PC-9 (cell line): ENCODE results near the gene ZNF516. TPM values are rescaled to one million over a fixed set of nuclear protein-coding genes. Genes with fewer than 3 reads are reported as not detected.

Source experiments
- BruUV-seq: library from RNA; stranded (reverse); fragments of 400-500 nt; replicated peaks from 2 replicates; lab custom pipeline; 2021; lab: Mats Ljungman, UMichigan
- CTCF ChIA-PET: fragments of 300-600 bp; sonication (Branson Sonifier 250); formaldehyde crosslinking; loops from one replicate; lab custom pipeline; 2022; ENCODE audit warnings: antibody characterized with exemption; lab: Charles Lee
- POLR2A ChIA-PET: fragments of 300-600 bp; sonication (Branson Sonifier 250); formaldehyde crosslinking; loops from one replicate; lab custom pipeline; 2022; ENCODE audit warnings: antibody characterized with exemption; ENCODE audit not compliant: unreplicated experiment; lab: Charles Lee
- DNase-seq, 2 experiments: peaks; one replicate each; pipeline versions ENCODE4 v3.0.0 to v3.0.0-alpha.2; 2015 to 2022; ENCODE audit warnings: mixed read lengths in 1 of 2
- H2AFZ ChIP-seq: fragments of 200-600 bp; sonication (generic); 2 replicates; pipeline ENCODE4 v1.8.1; 2017; ENCODE audit warnings: antibody characterized with exemption
- H3F3A ChIP-seq: fragments of 200-600 bp; sonication (generic); 2 replicates; pipeline ENCODE4 v1.8.1; 2017; ENCODE audit warnings: antibody characterized with exemption, mild to moderate bottlenecking, low read depth; ENCODE audit not compliant: insufficient read depth
- H3K27ac ChIP-seq: fragments of 200-600 bp; sonication (generic); 2 replicates; pipeline ENCODE4 v1.6.1; 2016; ENCODE audit warnings: mixed run types
- H3K27me3 ChIP-seq: fragments of 200-600 bp; sonication (generic); 2 replicates; pipeline ENCODE4 v1.6.1; 2016; ENCODE audit warnings: low read depth, mixed run types; ENCODE audit not compliant: insufficient read depth
- H3K36me3 ChIP-seq: fragments of 200-600 bp; sonication (generic); 2 replicates; pipeline ENCODE4 v1.6.1; 2016; ENCODE audit warnings: low read depth, mixed run types
- H3K4me1 ChIP-seq: fragments of 200-600 bp; sonication (generic); replicated peaks from 2 replicates; pipeline ENCODE4 v1.6.1; 2016; ENCODE audit warnings: mixed run types; ENCODE audit not compliant: insufficient read depth
- H3K4me2 ChIP-seq: fragments of 200-600 bp; sonication (generic); 2 replicates; pipeline ENCODE4 v1.6.1; 2017; ENCODE audit warnings: mixed run types
- H3K4me3 ChIP-seq: fragments of 200-600 bp; sonication (generic); 2 replicates; pipeline ENCODE4 v1.6.1; 2016; ENCODE audit warnings: mixed run types
- H3K79me2 ChIP-seq: fragments of 200-600 bp; sonication (generic); 2 replicates; pipeline ENCODE4 v1.6.1; 2017; ENCODE audit warnings: low read depth, mixed run types
- H3K9me2 ChIP-seq: fragments of 200-600 bp; sonication (generic); 2 replicates; pipeline ENCODE4 v1.8.1; 2017; ENCODE audit warnings: mild to moderate bottlenecking; ENCODE audit not compliant: insufficient read depth
- H3K9me3 ChIP-seq: fragments of 200-600 bp; sonication (generic); 2 replicates; pipeline ENCODE4 v1.8.1; 2016; ENCODE audit warnings: low read depth; ENCODE audit not compliant: insufficient read depth
- H4K20me1 ChIP-seq: fragments of 200-600 bp; sonication (generic); 2 replicates; pipeline ENCODE4 v1.8.1; 2017; ENCODE audit not compliant: insufficient read depth
- EZH2 ChIP-seq: fragments of 200-600 bp; sonication (generic); IDR thresholded peaks from 2 replicates; pipeline ENCODE4 v1.8.0; 2017; ENCODE audit warnings: antibody characterized with exemption, low read depth
- intact Hi-C: fragments of 100-400 bp; cut with micrococcal nuclease; formaldehyde crosslinking; loops from one replicate; pipeline ENCODE4 v1.10.0; 2022; ENCODE audit not compliant: unreplicated experiment
- total RNA-seq: library from RNA; stranded (reverse); gene quantifications from 2 replicates; pipeline ENCODE4 v1.2.3, GENCODE V29; 2021
- TF ChIP-seq, protein P1 (sequence below): fragments of 200-600 bp; sonication (generic); conservative IDR thresholded peaks from 2 replicates; pipeline ENCODE4 v1.6.1; 2017; ENCODE audit warnings: mixed run types, antibody characterized with exemption, mild to moderate bottlenecking, moderate library complexity

ZNF516 gene
- total RNA-seq, 1 experiment from 2014 or later, result 32.7 TPM

DNA sequence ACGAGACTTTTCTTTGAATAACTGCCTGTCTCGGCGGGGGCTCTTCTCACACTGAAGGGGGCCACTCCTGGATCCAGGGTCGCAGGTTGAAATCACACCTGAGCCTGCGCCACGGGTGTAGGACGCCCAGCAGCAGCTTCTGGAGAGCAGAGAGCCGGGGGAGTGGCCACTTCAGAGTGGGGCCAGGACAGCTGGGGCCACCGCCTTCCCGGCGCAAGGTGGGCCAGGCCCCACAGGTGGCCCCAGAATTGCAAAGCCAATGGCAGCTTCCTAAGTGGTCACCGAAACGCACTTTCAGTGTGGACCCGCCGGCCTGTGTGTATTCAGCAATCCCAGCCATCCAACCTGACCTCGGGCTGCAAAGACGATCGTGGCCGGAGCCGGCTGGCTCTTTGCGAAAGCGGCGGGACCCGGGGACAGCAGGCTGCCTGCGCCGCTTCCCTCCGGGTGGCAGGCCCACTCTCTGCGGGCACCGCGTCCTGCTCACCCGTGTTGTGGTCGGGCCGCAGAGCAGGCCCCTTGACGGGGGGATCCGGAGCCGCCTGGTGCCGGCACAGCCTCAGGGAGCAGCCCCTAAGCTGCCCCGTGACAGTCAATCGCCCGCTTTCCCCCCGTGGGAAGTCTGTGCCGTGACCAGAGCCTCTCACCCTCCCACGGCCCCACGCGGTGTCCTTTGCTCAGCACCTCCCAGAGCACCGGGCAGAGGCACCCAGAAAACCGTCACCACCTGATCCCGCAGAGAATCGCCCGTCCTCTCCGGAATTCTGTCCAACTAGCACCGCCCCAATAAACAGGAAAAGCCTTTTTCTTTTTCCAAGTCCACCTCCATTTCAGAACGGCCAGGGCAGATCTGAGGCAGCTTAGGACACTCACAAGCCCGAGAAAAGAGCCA, 144.7 kb downstream of the ZNF516 start:
- CTCF ChIA-PET, result no interaction called here

DNA sequence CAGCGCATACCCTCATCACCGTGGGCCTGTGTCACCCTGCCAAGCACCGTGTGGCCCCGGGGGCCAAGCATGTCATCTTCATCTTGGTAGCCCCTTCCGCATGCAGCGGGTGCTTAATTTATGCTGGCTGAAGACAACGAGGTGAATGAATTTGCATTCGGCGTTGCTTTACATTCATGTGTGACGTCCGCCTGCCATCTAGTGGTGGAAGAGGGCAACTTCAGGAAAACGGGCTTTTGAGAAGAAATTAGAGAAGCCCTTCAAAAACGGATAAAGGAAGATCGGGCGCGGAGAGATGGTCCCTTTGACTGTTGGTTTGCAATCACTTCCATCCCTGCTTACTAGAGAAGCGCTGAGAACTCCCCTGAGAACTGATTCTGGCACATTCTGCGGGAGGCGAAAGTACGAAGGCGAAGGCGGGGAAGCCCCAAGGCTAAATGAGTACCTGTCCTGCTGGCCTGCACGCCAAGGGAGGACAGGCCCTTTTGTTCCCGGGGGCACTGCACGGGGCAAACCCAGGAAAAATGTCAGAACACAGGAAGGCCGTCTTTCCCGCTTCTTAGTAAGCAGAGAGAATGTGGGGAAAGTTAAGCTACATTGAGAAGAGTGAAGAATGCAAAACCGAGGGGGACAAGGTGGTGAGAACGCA, 145.9 kb downstream of the ZNF516 start:
- no peak overlapping the region for H3K27ac ChIP-seq
- no peaks in the 10 kb centered on the region for H3F3A ChIP-seq
- no peaks in the 10 kb centered on the region for H3K9me2 ChIP-seq
- DNase-seq, result peak; percentile 44 to 54
- no peaks in the 10 kb centered on the region for H3K27me3 ChIP-seq
- peak overlapping the region; percentile 37; the same call in 1 of the 2 replicates for H3K4me3 ChIP-seq
- POLR2A ChIA-PET, result no interaction called here
- no peaks in the 10 kb centered on the region for H3K9me3 ChIP-seq
- TF ChIP-seq EZH2, result no peak
- TF ChIP-seq, protein P1, sequence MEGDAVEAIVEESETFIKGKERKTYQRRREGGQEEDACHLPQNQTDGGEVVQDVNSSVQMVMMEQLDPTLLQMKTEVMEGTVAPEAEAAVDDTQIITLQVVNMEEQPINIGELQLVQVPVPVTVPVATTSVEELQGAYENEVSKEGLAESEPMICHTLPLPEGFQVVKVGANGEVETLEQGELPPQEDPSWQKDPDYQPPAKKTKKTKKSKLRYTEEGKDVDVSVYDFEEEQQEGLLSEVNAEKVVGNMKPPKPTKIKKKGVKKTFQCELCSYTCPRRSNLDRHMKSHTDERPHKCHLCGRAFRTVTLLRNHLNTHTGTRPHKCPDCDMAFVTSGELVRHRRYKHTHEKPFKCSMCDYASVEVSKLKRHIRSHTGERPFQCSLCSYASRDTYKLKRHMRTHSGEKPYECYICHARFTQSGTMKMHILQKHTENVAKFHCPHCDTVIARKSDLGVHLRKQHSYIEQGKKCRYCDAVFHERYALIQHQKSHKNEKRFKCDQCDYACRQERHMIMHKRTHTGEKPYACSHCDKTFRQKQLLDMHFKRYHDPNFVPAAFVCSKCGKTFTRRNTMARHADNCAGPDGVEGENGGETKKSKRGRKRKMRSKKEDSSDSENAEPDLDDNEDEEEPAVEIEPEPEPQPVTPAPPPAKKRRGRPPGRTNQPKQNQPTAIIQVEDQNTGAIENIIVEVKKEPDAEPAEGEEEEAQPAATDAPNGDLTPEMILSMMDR, result peak; percentile 97
- no peaks in the 10 kb centered on the region for H3K36me3 ChIP-seq
- BruUV-seq, result no TSS peak
- CTCF ChIA-PET, result no interaction called here
- H3K4me1 ChIP-seq, result no peaks in the 10 kb centered on the region
- H3K4me2 ChIP-seq, result peak overlapping the region; percentile 76
- no peaks in the 10 kb centered on the region for H4K20me1 ChIP-seq
- H3K79me2 ChIP-seq, result no peaks in the 10 kb centered on the region
- peak overlapping the region; percentile 68 for H2AFZ ChIP-seq
- intact Hi-C loops, result loop anchor here (5.0 to 10.0 kb wide), 2 partner anchors 1694 to 1997 kb away; no protein-coding TSS in a partner anchor

More for the DNA sequence above, 144.7 kb downstream of the ZNF516 start:
- Histone ChIP-seq H3K36me3 (no peaks in the 10 kb centered on the region), H3K4me3 (no peak overlapping the region), H3K27ac (no peak overlapping the region), H3K4me1 (no peaks in the 10 kb centered on the region), H3K79me2 (no peaks in the 10 kb centered on the region), H4K20me1 (no peaks in the 10 kb centered on the region), H3K27me3 (no peaks in the 10 kb centered on the region), H3F3A (peaks cover 5% of the 10 kb centered on the region; the same call in 1 of the 2 replicates), H3K9me3 (no peaks in the 10 kb centered on the region), H3K4me2 (no peak overlapping the region), H2AFZ (no peak overlapping the region), H3K9me2 (no peaks in the 10 kb centered on the region)
- POLR2A ChIA-PET, result no interaction called here
- TF ChIP-seq, protein P1, result no peak
- no peak for TF ChIP-seq EZH2
- BruUV-seq, result no TSS peak
- intact Hi-C loops, result no loop called here
- no peak for DNase-seq

DNA sequence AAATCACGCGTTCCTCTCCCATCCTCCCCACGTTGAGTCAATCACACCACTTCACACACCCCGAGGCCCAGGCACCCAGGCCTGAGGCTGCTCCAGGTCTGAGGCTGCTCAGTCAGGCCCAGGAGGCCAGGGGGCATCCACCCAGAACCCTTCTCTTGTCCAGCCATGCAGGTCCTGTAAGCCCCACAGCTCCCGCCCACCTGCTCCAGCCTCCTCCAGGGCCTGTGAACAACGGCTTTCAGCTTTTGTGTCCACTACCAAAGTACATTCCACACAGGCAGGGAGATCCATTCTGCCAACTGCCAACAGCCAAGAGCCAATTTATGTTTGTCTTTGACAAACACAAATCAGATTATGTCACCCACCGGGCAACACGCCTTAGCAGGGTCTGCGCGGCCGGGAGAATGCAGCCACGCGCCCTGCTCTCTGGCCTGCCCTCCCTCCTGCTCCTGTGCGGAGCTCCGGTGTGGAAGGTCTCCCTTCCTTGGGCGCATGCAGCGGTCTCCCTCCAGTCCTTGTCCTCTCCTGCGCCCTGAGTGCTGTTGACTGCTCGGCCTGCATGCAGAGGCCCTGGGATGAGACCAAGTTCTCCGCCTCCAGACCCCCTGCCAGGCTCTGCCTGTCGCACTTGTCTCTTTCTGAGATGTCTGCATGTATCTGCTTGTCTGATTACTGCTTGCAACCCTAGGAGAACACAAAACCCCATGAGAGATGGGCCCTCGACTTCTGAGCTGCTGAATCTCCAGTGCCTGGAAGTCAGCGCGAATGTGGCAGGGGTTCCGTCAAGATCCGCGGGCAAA, 146.6 kb downstream of the ZNF516 start:
- Histone ChIP-seq H3K27ac (no peak overlapping the region), H3K79me2 (no peaks in the 10 kb centered on the region), H3K9me3 (no peaks in the 10 kb centered on the region), H3K4me1 (no peaks in the 10 kb centered on the region), H3K27me3 (no peaks in the 10 kb centered on the region), H3K9me2 (no peaks in the 10 kb centered on the region), H3F3A (no peaks in the 10 kb centered on the region), H3K36me3 (no peaks in the 10 kb centered on the region), H4K20me1 (no peaks in the 10 kb centered on the region), H3K4me3 (no peak overlapping the region), H2AFZ (no peak overlapping the region), H3K4me2 (no peak overlapping the region)
- no peak for DNase-seq
- intact Hi-C loops, result loop anchor here (5.0 to 10.0 kb wide), 2 partner anchors 1694 to 1996 kb away; no protein-coding TSS in a partner anchor
- ChIA-PET POLR2A (no interaction called here), CTCF (no interaction called here)
- no TSS peak for BruUV-seq
- TF ChIP-seq, protein P1, result no peak
- no peak for TF ChIP-seq EZH2
